ENCODE results near the gene C18orf54.
"Not testable (repeated sequence)": the region's sequence is repeated elsewhere in the genome, so short reads cannot be mapped to it uniquely, and the experiment has no call there.

The C18orf54 gene

DNA sequence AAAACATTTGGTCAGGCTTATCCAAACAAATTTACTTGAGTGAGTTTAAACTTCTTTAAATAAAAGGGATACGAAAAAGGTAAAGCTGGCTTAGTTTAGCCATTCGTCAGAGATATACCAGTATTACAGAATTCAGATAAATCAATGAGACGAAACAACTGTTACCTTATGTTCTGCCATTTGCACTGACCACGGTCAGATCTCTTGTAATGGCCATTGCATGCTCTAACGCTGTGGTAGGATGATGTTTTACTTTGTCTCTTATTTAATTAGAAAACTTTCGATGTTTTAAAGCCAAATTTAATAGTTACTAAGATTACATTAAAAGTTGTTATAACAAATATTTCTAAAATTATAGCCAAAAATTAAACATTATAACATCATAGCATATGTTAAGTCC, 1.5 kb downstream of the C18orf54 start:
- no peak for DNase-seq (ENCODE audit: low read depth)
- TF ChIP-seq, protein P1, sequence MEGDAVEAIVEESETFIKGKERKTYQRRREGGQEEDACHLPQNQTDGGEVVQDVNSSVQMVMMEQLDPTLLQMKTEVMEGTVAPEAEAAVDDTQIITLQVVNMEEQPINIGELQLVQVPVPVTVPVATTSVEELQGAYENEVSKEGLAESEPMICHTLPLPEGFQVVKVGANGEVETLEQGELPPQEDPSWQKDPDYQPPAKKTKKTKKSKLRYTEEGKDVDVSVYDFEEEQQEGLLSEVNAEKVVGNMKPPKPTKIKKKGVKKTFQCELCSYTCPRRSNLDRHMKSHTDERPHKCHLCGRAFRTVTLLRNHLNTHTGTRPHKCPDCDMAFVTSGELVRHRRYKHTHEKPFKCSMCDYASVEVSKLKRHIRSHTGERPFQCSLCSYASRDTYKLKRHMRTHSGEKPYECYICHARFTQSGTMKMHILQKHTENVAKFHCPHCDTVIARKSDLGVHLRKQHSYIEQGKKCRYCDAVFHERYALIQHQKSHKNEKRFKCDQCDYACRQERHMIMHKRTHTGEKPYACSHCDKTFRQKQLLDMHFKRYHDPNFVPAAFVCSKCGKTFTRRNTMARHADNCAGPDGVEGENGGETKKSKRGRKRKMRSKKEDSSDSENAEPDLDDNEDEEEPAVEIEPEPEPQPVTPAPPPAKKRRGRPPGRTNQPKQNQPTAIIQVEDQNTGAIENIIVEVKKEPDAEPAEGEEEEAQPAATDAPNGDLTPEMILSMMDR (IDR thresholded peaks at IDR 0.05; ENCODE audit: insufficient read depth, low read depth, low read length, missing control alignments) = no peak
- H3K4me3 ChIP-seq (ENCODE audit: low read length) = peak overlapping the region; percentile 83

DNA sequence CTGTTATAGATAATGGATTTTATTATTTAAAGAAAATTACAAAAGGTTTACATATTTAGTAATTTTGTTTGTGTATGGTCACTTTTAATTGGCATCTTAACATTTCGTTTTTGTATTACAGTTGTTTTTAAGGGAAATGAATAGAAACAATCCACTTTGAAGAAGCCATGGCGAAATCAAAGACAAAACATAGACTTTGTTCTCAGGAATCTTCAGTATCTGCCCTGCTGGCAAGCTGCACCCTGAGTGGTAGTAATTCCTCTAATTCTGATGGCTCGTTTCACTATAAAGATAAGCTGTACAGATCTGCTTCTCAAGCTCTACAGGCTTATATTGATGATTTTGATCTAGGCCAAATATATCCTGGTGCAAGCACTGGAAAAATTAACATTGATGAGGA, 2.7 kb downstream of the C18orf54 start:
- TF ChIP-seq, protein P1 (IDR thresholded peaks at IDR 0.05; ENCODE audit: insufficient read depth, low read depth, low read length, missing control alignments) = no peak
- no peak for DNase-seq (ENCODE audit: low read depth)
- no peak overlapping the region for H3K4me3 ChIP-seq (ENCODE audit: low read length)

DNA sequence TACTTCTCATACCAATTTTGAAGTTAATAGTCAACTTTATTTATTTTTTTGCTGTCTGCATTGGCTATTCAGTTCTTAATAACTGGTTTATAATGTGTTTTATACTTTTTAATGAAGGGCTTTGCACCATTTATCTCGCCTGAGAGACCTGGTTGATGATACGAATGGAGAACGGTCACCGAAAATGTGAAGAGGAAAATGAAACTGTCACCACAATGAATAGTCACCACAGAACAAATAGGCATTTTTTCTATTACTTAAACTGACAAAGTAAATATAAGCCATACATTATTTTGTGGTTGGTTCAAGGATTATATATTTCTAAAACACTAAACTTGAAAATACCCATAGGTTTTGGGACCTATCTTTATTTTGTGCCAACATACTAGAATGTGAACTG, 20.4 kb downstream of the C18orf54 start:
- no peak overlapping the region for H3K4me3 ChIP-seq (ENCODE audit: low read length)
- no peak for DNase-seq (ENCODE audit: low read depth)
- TF ChIP-seq, protein P1 (IDR thresholded peaks at IDR 0.05; ENCODE audit: insufficient read depth, low read depth, low read length, missing control alignments) = no peak

DNA sequence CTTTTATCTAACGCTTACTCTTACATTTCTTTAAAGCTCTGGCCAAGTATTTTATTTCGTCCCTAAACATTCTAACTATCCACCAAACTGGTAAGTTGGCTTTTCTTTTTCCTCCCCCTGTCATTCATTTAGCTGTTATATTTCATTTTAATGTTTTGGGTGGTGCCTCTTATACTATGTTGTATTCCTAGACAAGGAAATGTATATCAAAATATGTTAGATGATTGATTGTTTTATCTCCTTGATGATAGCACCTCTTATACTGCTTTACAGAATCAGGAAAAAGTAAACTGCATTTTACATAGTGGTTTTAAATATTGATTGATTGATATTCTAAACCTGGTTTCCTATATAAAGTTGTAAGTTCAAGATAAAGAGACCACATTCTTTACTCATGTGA, 23.9 kb downstream of the C18orf54 start:
- no peak for DNase-seq (ENCODE audit: low read depth)
- TF ChIP-seq, protein P1 (IDR thresholded peaks at IDR 0.05; ENCODE audit: insufficient read depth, low read depth, low read length, missing control alignments) = no peak
- H3K4me3 ChIP-seq (ENCODE audit: low read length) = no peak overlapping the region

- TF ChIP-seq, protein P1 (IDR thresholded peaks at IDR 0.05; ENCODE audit: insufficient read depth, low read depth, low read length, missing control alignments) = no peak
- no peak for DNase-seq (ENCODE audit: low read depth)
- no peak overlapping the region for H3K4me3 ChIP-seq (ENCODE audit: low read length)
These were observed 24.4 kb downstream of the C18orf54 start for GRCh38 chr18:54382076-54382475.

DNA sequence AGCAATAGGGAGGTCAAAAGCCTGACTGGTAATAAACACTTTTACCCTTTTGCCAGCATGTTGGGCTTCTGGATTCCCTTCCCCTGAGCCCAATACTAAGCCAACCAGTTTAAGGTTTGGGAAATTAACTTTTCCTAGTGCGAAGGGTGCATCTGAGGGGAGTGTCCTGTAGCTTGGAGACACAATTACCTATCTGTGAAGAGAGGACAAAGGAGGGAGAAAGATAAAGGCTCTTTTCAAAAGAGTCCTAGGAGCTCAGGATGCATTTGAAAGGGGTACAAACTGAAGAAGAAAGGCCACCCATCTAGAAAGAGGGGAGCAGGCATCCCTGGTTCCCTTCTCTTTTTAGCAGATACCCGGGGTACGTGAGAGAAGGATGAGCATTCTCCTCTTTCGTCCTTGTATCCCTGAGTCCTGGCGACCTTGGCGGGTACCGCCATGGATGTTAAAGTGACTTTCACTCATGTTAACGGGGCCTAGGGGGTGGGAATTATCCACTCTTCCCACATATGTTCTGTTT, 25.1 kb downstream of the C18orf54 start:
- H3K4me3 ChIP-seq (ENCODE audit: low read length) = no peak overlapping the region
- TF ChIP-seq, protein P1 (IDR thresholded peaks at IDR 0.05; ENCODE audit: insufficient read depth, low read depth, low read length, missing control alignments) = no peak
- no peak for DNase-seq (ENCODE audit: low read depth)

DNA sequence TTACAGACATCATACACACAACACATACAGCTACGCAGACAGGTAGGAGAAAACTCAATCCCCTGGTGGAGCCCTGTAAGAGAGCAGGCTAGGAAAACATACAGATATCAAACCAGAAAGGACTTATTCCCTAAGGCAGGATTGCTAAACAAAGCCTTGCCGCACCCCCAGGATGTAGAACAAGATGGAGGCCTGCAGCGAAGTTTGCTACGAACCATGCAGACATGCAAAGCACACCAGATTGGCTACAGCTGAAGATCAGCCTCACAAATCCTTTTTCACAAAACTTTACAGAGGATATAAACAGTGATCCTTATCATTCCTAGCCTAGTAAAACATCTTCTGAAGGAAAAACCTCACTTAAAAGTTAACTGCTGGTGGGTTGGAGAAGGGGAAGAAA, 28.3 kb downstream of the C18orf54 start:
- TF ChIP-seq, protein P1 (IDR thresholded peaks at IDR 0.05; ENCODE audit: insufficient read depth, low read depth, low read length, missing control alignments) = no peak
- no peak for DNase-seq (ENCODE audit: low read depth)
- H3K4me3 ChIP-seq (ENCODE audit: low read length) = no peak overlapping the region

GRCh38 chr18:54386800-54387495, 29.2 kb downstream of the C18orf54 start:
- H3K4me3 ChIP-seq (ENCODE audit: low read length); DNase-seq (ENCODE audit: low read depth): not testable (repeated sequence)
